SK-N-SH (cell line): ENCODE measurements around the gene FAM83D.

Experiments
- EP300 ChIP-seq, 2 experiments: IDR thresholded peaks; 2 replicates each; pipeline versions ENCODE4 v1.4.0 to v1.6.1; 2012; ENCODE audit warnings: borderline replicate concordance in 1 of 2, low read depth in 1 of 2, low read length in 1 of 2
- JUND ChIP-seq: IDR thresholded peaks from 2 replicates; pipeline ENCODE4 v1.4.0; 2012
- POLR2AphosphoS5 ChIP-seq: IDR thresholded peaks from 2 replicates; pipeline ENCODE4 v1.6.1; 2012; ENCODE audit warnings: low read depth, low read length
- SMC3 ChIP-seq: IDR thresholded peaks from 2 replicates; pipeline ENCODE4 v1.6.1; 2012; ENCODE audit warnings: low read depth, low read length, improper control_type of control experiment
- YY1 ChIP-seq: IDR thresholded peaks from 2 replicates; pipeline ENCODE4 v1.4.0; 2012; ENCODE audit warnings: low read depth, mild to moderate bottlenecking
- TF ChIP-seq, protein P1 (sequence below): fragments of 200-600 bp; sonication (generic); IDR thresholded peaks from 2 replicates; pipeline ENCODE4 v1.6.1; 2017; ENCODE audit warnings: antibody characterized with exemption, mild to moderate bottlenecking, moderate library complexity
- TF ChIP-seq, protein P2 (sequence below): IDR thresholded peaks from 2 replicates; pipeline ENCODE4 v1.4.0; 2012; ENCODE audit warnings: low read depth

DNA sequence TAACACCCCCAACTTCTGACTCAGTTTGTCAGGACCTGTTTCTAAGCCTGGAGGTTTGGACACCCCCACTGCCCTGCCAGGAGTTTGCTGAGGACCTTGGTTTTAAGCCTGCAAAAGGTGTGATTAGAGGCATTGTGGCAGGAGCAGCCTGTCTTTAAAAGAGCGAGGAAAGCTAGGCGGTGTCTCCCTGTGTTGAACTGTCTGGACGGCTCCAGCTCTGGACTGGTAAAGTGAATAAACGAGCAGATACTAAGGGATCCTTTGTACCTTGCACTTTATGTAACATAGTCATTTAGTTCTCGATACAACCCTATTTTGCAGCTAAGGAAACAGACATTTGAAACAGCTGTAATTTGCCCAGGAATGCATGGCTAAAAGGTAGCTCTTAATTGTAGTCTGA, 14.4 kb downstream of the FAM83D start:
- TF ChIP-seq POLR2AphosphoS5 (no peak), SMC3 (no peak), YY1 (no peak), JUND (no peak), EP300 (IDR thresholded peaks at IDR 0.05; ENCODE audit: borderline replicate concordance in 1 of 2, low read depth in 1 of 2, low read length in 1 of 2) (no peak)
- TF ChIP-seq, protein P1, sequence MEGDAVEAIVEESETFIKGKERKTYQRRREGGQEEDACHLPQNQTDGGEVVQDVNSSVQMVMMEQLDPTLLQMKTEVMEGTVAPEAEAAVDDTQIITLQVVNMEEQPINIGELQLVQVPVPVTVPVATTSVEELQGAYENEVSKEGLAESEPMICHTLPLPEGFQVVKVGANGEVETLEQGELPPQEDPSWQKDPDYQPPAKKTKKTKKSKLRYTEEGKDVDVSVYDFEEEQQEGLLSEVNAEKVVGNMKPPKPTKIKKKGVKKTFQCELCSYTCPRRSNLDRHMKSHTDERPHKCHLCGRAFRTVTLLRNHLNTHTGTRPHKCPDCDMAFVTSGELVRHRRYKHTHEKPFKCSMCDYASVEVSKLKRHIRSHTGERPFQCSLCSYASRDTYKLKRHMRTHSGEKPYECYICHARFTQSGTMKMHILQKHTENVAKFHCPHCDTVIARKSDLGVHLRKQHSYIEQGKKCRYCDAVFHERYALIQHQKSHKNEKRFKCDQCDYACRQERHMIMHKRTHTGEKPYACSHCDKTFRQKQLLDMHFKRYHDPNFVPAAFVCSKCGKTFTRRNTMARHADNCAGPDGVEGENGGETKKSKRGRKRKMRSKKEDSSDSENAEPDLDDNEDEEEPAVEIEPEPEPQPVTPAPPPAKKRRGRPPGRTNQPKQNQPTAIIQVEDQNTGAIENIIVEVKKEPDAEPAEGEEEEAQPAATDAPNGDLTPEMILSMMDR: no peak
- TF ChIP-seq, protein P2, sequence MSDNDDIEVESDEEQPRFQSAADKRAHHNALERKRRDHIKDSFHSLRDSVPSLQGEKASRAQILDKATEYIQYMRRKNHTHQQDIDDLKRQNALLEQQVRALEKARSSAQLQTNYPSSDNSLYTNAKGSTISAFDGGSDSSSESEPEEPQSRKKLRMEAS: no peak
